Hepatocyte (in vitro differentiated cells): ENCODE results near the gene POU4F3.

Experiments
- CTCF ChIP-seq: fragments of 200-600 bp; sonication (generic); IDR thresholded peaks from 2 replicates; pipeline ENCODE4 v1.5.1; 2016; ENCODE audit warnings: antibody characterized with exemption, mild to moderate bottlenecking; ENCODE audit not compliant: poor library complexity
- EZH2 ChIP-seq: fragments of 200-600 bp; sonication (generic); IDR thresholded peaks from 2 replicates; pipeline ENCODE4 v1.6.1; 2016; ENCODE audit warnings: antibody characterized with exemption, mild to moderate bottlenecking, borderline replicate concordance

GRCh38 chr5:146369691-146370090 is 31.1 kb downstream of the POU4F3 start:
- TF ChIP-seq CTCF: no peak
- no peak for TF ChIP-seq EZH2
